ENCODE data around the gene DZIP1. TPM values are rescaled to one million over a fixed set of nuclear protein-coding genes. Genes with fewer than 3 reads are reported as not detected.

Gene DZIP1
- total and polyA plus RNA-seq, 2 of the 13 experiments (the other 11 are each of a cell fraction or from before 2014, with no cell fraction given): 11.0 to 36.7 TPM

GRCh38 chr13:95676762-95677563 lies 32.5 kb upstream of the DZIP1 start, which contains the start of gene DNAJC3 (continued):
- TF ChIP-seq ZNF761 (CRISPR knock-in tag; conservative IDR thresholded peaks at IDR 0.05) (no peak), FOXJ3 (CRISPR knock-in tag; IDR thresholded peaks at IDR 0.05; ENCODE audit: borderline replicate concordance) (no peak; the same call in 1 of the 2 replicates), PCBP2 (optimal IDR thresholded peaks at IDR 0.05; ENCODE audit: low read depth, low read length, poor library complexity, severe bottlenecking) (no peak), ZNF775 (CRISPR knock-in tag; IDR thresholded peaks at IDR 0.05; ENCODE audit: borderline replicate concordance) (no peak), SMAD3 (CRISPR knock-in tag; IDR thresholded peaks at IDR 0.05) (peak; percentile 54; the same call in 1 of the 2 replicates), TP53 (CRISPR knock-in tag; conservative IDR thresholded peaks at IDR 0.05) (peak; percentile 19; the same call in 1 of the 2 replicates), RBAK (CRISPR knock-in tag; IDR thresholded peaks at IDR 0.05) (no peak), RXRB (CRISPR knock-in tag; IDR thresholded peaks at IDR 0.05; ENCODE audit: borderline replicate concordance) (peak; percentile 67; the same call in 1 of the 2 replicates), MAZ (IDR thresholded peaks at IDR 0.05; ENCODE audit: borderline replicate concordance, low read depth, low read length) (peak; percentile 21; the same call in 1 of the 2 replicates), MAZ (CRISPR knock-in tag; IDR thresholded peaks at IDR 0.05; ENCODE audit: low read depth) (peak; percentile 33; the same call in 1 of the 2 replicates), ZNF317 (CRISPR knock-in tag; IDR thresholded peaks at IDR 0.05) (no peak), RARA (CRISPR knock-in tag; IDR thresholded peaks at IDR 0.05) (no peak; the same call in 1 of the 2 replicates), ZNF382 (CRISPR knock-in tag; IDR thresholded peaks at IDR 0.05; ENCODE audit: borderline replicate concordance) (no peak), TEAD3 (CRISPR knock-in tag; optimal IDR thresholded peaks at IDR 0.05; ENCODE audit: borderline replicate concordance) (no peak), ZBTB7B (CRISPR knock-in tag; IDR thresholded peaks at IDR 0.05) (peak; percentile 78; the same call in 1 of the 2 replicates), NCOR1 (IDR thresholded peaks at IDR 0.05; ENCODE audit: borderline replicate concordance, low read length) (no peak), ZNF572 (CRISPR knock-in tag; IDR thresholded peaks at IDR 0.05) (0 out of 2 replicates have a peak, but pooled peaks have one; percentile 32), SP4 (CRISPR knock-in tag; IDR thresholded peaks at IDR 0.05) (peak; percentile 95), SNAPC2 (CRISPR knock-in tag; IDR thresholded peaks at IDR 0.05) (peak; percentile 71), TRAFD1 (CRISPR knock-in tag; IDR thresholded peaks at IDR 0.05; ENCODE audit: borderline replicate concordance) (no peak), PRMT3 (CRISPR knock-in tag; IDR thresholded peaks at IDR 0.05; ENCODE audit: borderline replicate concordance, low read depth) (no peak), MTF2 (CRISPR knock-in tag; IDR thresholded peaks at IDR 0.05; ENCODE audit: borderline replicate concordance) (no peak), ERF (CRISPR knock-in tag; IDR thresholded peaks at IDR 0.05) (peak; percentile 82)
- TF ChIP-seq, protein P1, sequence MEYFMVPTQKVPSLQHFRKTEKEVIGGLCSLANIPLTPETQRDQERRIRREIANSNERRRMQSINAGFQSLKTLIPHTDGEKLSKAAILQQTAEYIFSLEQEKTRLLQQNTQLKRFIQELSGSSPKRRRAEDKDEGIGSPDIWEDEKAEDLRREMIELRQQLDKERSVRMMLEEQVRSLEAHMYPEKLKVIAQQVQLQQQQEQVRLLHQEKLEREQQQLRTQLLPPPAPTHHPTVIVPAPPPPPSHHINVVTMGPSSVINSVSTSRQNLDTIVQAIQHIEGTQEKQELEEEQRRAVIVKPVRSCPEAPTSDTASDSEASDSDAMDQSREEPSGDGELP (IDR thresholded peaks at IDR 0.05; ENCODE audit: borderline replicate concordance, low read depth): peak; percentile 43; the same call in 1 of the 2 replicates
- TF ChIP-seq, protein P2, sequence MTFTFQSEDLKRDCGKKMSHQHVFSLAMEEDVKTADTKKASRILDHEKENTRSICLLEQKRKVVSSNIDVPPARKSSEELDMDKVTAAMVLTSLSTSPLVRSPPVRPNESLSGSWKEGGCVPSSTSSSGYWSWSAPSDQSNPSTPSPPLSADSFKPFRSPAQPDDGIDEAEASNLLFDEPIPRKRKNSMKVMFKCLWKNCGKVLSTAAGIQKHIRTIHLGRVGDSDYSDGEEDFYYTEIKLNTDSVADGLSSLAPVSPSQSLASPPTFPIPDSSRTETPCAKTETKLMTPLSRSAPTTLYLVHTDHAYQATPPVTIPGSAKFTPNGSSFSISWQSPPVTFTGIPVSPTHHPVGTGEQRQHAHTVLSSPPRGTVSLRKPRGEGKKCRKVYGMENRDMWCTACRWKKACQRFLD (CRISPR knock-in tag; IDR thresholded peaks at IDR 0.05; ENCODE audit: borderline replicate concordance): peak; percentile 66; the same call in 1 of the 2 replicates

Data from HepG2 (cell line).